ENCODE measurements around the gene DDAH1.

DNA sequence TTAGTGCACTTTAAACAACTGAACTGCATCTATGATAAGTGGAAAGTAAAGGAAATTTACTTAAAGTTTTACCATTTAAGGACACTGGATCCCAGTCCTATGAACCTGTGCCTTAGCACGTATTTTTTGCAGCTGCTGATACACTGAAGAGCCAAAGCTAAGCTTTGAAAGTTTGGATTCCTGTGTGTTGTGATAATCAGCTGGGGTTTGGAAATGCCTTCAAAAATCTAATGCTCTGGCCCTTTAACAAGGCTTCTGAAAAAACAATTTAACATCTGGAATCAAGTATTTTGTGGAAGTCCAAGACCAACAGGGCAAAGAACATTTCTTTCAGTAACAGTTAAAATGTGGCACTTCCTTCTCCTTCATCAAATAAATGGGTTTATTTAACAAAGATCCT, 51.8 kb downstream of the DDAH1 start:
- no peak for TF ChIP-seq POLR2AphosphoS5 (IDR thresholded peaks at IDR 0.05; ENCODE audit: low read depth, low read length)
- no peak for TF ChIP-seq TAF1 (IDR thresholded peaks at IDR 0.05; ENCODE audit: low read depth, low read length)

All from GM12891 (cell line).